Sigmoid colon (tissue), 7 donors: ENCODE results near the gene C14orf93. TPM values are rescaled to one million over a fixed set of nuclear protein-coding genes. Genes with fewer than 3 reads are reported as not detected.
"Not testable (repeated sequence)": the region's sequence is repeated elsewhere in the genome, so short reads cannot be mapped to it uniquely, and the experiment has no call there.

Source experiments
- DNase-seq: peaks from one replicate; pipeline ENCODE4 v3.0.0-alpha.2; 2019
- H3K27ac ChIP-seq, 4 donors: fragments of 200-600 bp; sonication (generic); one replicate each; pipeline ENCODE4 v1.5.1; 2016 to 2019; ENCODE audit warnings: mild to moderate bottlenecking in 1 of 4
- H3K27me3 ChIP-seq, 3 donors: fragments of 200-600 bp; sonication (generic); one replicate each; pipeline ENCODE4 v1.5.1; 2019; ENCODE audit warnings: mild to moderate bottlenecking in 1 of 3
- H3K36me3 ChIP-seq, 4 donors: fragments of 200-600 bp; sonication (generic); one replicate each; pipeline ENCODE4 v1.5.1; 2016 to 2019
- H3K4me1 ChIP-seq, 4 donors: fragments of 200-600 bp; sonication (generic); one replicate each; pipeline ENCODE4 v1.5.1; 2017 to 2019
- H3K4me3 ChIP-seq, 4 donors: fragments of 200-600 bp; sonication (generic); one replicate each; pipeline ENCODE4 v1.5.1; 2017 to 2019; ENCODE audit warnings: mild to moderate bottlenecking in 2 of 4, moderate library complexity in 1 of 4
- H3K9me3 ChIP-seq, 4 donors: fragments of 200-600 bp in 3 of 4; sonication (generic) in 3 of 4; one replicate each; pipeline versions ENCODE4 v1.5.1 to v1.6.1; 2013 to 2019
- EP300 ChIP-seq, 4 donors: sonication (generic); formaldehyde crosslinking; IDR thresholded peaks; one replicate each; pipeline ENCODE4 v1.6.1; 2017; ENCODE audit warnings: antibody characterized with exemption in 4 of 4
- POLR2A ChIP-seq, 2 donors: fragments of 450-650 bp; IDR thresholded peaks; one replicate each; pipeline ENCODE4 v1.6.1; 2016; ENCODE audit warnings: antibody characterized with exemption in 2 of 2, mild to moderate bottlenecking in 2 of 2, moderate library complexity in 2 of 2
- POLR2AphosphoS5 ChIP-seq, 4 donors: sonication (generic); formaldehyde crosslinking; IDR thresholded peaks; one replicate each; pipeline ENCODE4 v1.6.1; 2017; ENCODE audit warnings: antibody characterized with exemption in 4 of 4
- WGBS, 2 donors: extraction: QIAGEN DNeasy Blood & Tissue Kit; methylation state at CpG; one replicate each; pipeline ENCODE4 v1.1.7; 2013; 5-methylcytosine and 5-hydroxymethylcytosine counted together
- intact Hi-C: fragments of 100-400 bp; cut with DNase I; formaldehyde crosslinking; loops from one replicate; pipeline ENCODE4 v1.15.1; 2023
- polyA plus RNA-seq, 3 donors: library from polyadenylated mRNA; stranded (reverse); fragments of 200-250 nt; gene quantifications; one replicate each; pipeline ENCODE4 v1.2.3, GENCODE V29; 2013
- total RNA-seq, 4 donors: library from RNA; depleted of rRNA; stranded (reverse); fragments of >200 nt; gene quantifications; one replicate each; pipeline ENCODE4 v1.1.0, GENCODE V29; 2016
- TF ChIP-seq, protein P1 (sequence below), 4 experiments: fragments of 450-650 bp in 3 of 4; fragments of 200-600 bp in 1 of 4; IDR thresholded peaks; one replicate each; pipeline ENCODE4 v1.5.1; 2016 to 2019; ENCODE audit warnings: antibody characterized with exemption in 4 of 4, mild to moderate bottlenecking in 3 of 4, moderate library complexity in 2 of 4
- donor health status: healthy with polysubstance abuse.
- donor health status: Bipolar disorder and iron deficiency.
- donor health status: healthy.

C14orf93 gene
- total and polyA plus RNA-seq, 7 donors, result 7.4 to 19.9 (median 10.6) TPM

DNA sequence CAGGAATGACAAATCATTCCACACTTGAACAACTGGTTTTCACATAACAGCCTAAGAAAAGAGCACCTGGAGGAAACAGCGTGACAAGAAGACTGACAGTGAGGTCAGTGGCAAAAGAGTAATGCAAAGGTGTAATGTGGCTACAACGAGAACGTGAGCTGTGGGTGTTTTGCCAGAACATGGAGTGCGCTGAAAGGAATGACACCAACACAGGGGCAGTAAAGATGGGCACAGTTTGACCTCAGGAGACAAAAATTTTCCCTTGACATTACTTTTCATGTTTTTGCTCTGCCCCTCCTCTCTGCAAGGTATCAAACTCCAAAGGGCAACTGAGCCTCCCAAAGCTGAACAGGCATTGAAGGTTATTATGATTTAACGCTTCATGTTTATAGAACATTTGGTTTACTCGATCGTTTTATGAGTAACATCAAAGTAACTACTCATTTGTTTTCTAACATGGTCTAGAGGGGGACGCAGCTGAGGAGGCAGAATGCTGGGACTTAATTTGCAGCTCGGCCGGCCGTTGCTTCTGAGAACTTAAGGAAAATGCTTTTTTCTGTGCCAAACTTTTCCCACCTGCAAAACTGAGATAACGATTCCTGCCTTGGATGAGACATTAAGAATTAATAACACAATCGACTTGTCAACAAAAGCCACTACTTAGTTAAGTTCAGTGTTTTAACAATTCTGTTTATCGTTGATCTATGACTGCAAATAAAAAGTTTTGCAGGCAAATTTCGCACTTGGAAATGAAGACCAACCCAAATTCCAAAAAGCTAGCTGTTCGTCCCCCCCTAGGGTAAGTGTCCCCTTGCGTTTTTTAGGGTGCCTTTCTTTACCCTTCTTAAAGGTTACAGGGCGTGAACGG, 54.0 kb downstream of the C14orf93 start:
- TF ChIP-seq, protein P1, sequence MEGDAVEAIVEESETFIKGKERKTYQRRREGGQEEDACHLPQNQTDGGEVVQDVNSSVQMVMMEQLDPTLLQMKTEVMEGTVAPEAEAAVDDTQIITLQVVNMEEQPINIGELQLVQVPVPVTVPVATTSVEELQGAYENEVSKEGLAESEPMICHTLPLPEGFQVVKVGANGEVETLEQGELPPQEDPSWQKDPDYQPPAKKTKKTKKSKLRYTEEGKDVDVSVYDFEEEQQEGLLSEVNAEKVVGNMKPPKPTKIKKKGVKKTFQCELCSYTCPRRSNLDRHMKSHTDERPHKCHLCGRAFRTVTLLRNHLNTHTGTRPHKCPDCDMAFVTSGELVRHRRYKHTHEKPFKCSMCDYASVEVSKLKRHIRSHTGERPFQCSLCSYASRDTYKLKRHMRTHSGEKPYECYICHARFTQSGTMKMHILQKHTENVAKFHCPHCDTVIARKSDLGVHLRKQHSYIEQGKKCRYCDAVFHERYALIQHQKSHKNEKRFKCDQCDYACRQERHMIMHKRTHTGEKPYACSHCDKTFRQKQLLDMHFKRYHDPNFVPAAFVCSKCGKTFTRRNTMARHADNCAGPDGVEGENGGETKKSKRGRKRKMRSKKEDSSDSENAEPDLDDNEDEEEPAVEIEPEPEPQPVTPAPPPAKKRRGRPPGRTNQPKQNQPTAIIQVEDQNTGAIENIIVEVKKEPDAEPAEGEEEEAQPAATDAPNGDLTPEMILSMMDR (IDR thresholded peaks at IDR 0.05), result no peak
- no peak for TF ChIP-seq EP300 (IDR thresholded peaks at IDR 0.05)
- TF ChIP-seq POLR2A (IDR thresholded peaks at IDR 0.05), result no peak
- TF ChIP-seq POLR2AphosphoS5 (IDR thresholded peaks at IDR 0.05), result no peak
- Histone ChIP-seq H3K4me3 (peak overlapping the region; percentile 51 to 72 (median 60)), H3K4me1 (peaks cover 0 to 17% (median 6%) of the 10 kb centered on the region in 4 donors), H3K27me3 (no peaks in the 10 kb centered on the region), H3K36me3 (peaks cover 0 to 30% (median 6%) of the 10 kb centered on the region in 4 donors), H3K9me3 (no peaks in the 10 kb centered on the region), H3K27ac (peak overlapping the region; percentile 90 to 94 (median 94))
- peak; percentile 58 for DNase-seq
- intact Hi-C loops, result loop anchor here (2.0 kb wide), 1 partner anchor 25 kb away; no protein-coding TSS in a partner anchor
- WGBS, 2 donors, result 3 to 26% methylated on average over 19 of the region's 19 CpGs

DNA sequence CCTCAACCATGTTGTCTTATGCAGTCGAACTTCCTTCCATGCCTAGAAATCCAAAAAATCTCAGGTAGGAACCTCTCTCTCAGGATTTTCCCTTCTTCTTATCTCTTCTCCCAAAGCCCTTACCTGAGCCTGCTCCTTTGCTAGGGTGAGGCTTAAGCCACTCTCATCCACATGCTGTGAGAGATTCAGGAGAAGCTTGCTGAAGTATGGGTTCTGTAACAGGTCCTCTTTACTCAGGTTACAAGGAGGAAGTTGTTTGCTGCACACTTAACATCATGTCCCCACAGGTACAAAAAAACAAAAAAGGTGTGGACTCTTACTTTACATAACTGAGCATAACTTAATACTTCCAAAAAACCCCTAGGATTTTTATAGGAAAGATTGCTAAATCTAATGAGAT, 57.5 kb downstream of the C14orf93 start:
- 95 to 96% methylated on average over 1 of the region's 1 CpG for WGBS, 2 donors
- peaks cover 0 to 55% (median 15%) of the 10 kb centered on the region in 4 donors for H3K36me3 ChIP-seq
- TF ChIP-seq POLR2AphosphoS5 (IDR thresholded peaks at IDR 0.05) (no peak), POLR2A (IDR thresholded peaks at IDR 0.05) (no peak), EP300 (IDR thresholded peaks at IDR 0.05) (no peak)
- TF ChIP-seq, protein P1 (IDR thresholded peaks at IDR 0.05), result no peak

DNA sequence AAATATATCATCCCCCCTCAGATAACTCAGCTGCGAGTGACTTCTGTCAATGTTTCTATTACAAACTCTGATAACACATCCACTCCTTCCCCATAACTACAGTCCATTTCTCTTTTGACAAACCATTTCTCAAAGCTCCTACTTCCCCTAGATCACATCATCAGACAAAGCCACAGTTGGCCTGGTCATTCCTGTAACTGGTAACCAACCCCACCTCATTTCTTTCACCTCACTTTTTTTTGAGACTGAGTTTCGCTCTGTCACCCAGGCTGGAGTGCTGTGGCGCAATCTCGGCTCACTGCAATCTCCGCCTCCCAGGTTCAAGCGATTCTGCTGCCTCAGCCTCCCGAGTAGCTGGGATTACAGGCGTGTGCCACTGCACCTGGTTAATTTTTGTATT, 58.1 kb downstream of the C14orf93 start:
- H3K27me3 ChIP-seq, H3K4me3 ChIP-seq, intact Hi-C loops, H3K27ac ChIP-seq, H3K9me3 ChIP-seq: not testable (repeated sequence)
- peak; percentile 7 for DNase-seq
- Histone ChIP-seq H3K36me3 (peaks cover 0 to 61% (median 21%) of the 10 kb centered on the region in 4 donors), H3K4me1 (peaks cover 0 to 13% (median 6%) of the 10 kb centered on the region in 4 donors)
- WGBS, 2 donors, result 92 to 94% methylated on average over 8 of the region's 8 CpGs

More for the DNA sequence above, 57.5 kb downstream of the C14orf93 start:
- Histone ChIP-seq H3K27ac (no peak overlapping the region), H3K27me3 (no peaks in the 10 kb centered on the region), H3K4me3 (no peak overlapping the region), H3K4me1 (peaks cover 0 to 17% (median 6%) of the 10 kb centered on the region in 4 donors), H3K9me3 (no peaks in the 10 kb centered on the region)
- intact Hi-C loops, result no loop called here
- DNase-seq, result peak; percentile 3

DNA sequence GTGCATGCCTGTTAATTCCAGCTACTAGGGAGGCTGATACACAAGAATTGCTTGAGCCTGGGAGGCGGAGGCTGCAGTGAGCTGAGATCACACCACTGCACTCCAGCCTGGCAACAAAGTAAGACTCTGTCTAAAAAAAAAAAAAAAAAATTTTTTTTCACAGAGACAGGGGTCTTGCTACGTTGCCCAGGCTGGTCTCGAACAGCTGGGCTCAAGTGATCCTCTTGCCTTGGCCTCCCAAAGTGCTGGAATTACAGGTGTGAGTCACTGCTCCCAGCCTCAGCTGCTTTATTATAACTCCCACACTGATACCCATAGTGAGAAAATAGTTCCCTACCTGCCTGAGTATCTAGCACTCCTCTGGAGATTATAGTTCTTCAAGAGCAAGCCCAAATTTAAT, 64.3 kb downstream of the C14orf93 start:
- no peak for DNase-seq
- TF ChIP-seq EP300 (IDR thresholded peaks at IDR 0.05) (no peak), POLR2A (IDR thresholded peaks at IDR 0.05) (no peak), POLR2AphosphoS5 (IDR thresholded peaks at IDR 0.05) (no peak)
- TF ChIP-seq, protein P1 (IDR thresholded peaks at IDR 0.05), result no peak
- intact Hi-C loops, result no loop called here
- Histone ChIP-seq H3K4me1 (no peaks in the 10 kb centered on the region), H3K36me3 (peaks cover 6 to 46% (median 18%) of the 10 kb centered on the region in 4 donors), H3K27me3 (no peaks in the 10 kb centered on the region), H3K4me3 (no peak overlapping the region), H3K27ac (no peak overlapping the region), H3K9me3 (no peaks in the 10 kb centered on the region)
- 93 to 97% methylated on average over 3 of the region's 3 CpGs for WGBS, 2 donors

DNA sequence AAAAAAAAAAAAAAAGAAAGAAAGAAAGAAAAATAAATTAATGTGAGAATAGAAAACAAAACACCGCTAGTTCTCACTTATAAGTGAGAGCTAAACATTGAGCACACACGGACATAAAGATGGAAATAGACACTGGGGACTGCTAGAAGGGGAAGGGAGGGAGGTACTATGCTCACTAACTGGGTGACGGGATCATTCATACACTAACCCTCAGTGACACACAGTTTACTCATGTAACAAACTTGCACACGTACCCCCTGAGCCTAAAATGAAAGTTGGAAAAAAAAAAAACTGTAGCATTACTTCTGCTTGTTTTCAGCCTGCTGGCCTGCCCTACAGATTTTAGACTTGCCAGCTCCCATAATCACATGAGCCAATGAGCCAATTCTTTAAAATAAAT, 70.3 kb downstream of the C14orf93 start:
- Histone ChIP-seq H3K36me3 (no peaks in the 10 kb centered on the region), H3K4me3 (no peak overlapping the region), H3K4me1 (no peaks in the 10 kb centered on the region), H3K27me3 (no peaks in the 10 kb centered on the region), H3K9me3 (no peaks in the 10 kb centered on the region), H3K27ac (no peak overlapping the region)
- DNase-seq, result no peak
- 93 to 95% methylated on average over 4 of the region's 4 CpGs for WGBS, 2 donors
- intact Hi-C loops, result no loop called here
- TF ChIP-seq POLR2AphosphoS5 (IDR thresholded peaks at IDR 0.05), result no peak
- TF ChIP-seq, protein P1 (IDR thresholded peaks at IDR 0.05), result no peak
- TF ChIP-seq EP300 (IDR thresholded peaks at IDR 0.05), result no peak
- TF ChIP-seq POLR2A (IDR thresholded peaks at IDR 0.05), result no peak
